A549 (cell line): Measurements from ENCODE around the gene LRCH1.

ENCODE experiments used
- CHD2 ChIP-seq: fragments of 150-350 bp; IDR thresholded peaks from 2 replicates; pipeline ENCODE4 v1.6.1; 2014; ENCODE audit warnings: low read length; ENCODE audit not compliant: partially characterized antibody
- JUNB ChIP-seq: fragments of >200 bp; sonication (Bioruptor Twin); formaldehyde crosslinking; IDR thresholded peaks from 2 replicates; pipeline ENCODE4 v1.6.1; 2016
- TF ChIP-seq, protein P1 (sequence below): fragments of >200 bp; sonication (Bioruptor Twin); formaldehyde crosslinking; IDR thresholded peaks from 3 replicates; pipeline ENCODE4 v1.5.1; 2016
- TF ChIP-seq, protein P2 (sequence below): IDR thresholded peaks from 2 replicates; pipeline ENCODE4 v1.6.1; 2012
- TF ChIP-seq, protein P3 (sequence below): fragments of 150-350 bp; IDR thresholded peaks from 2 replicates; pipeline ENCODE4 v1.6.1; 2014; ENCODE audit warnings: low read depth, mild to moderate bottlenecking, low read length

DNA sequence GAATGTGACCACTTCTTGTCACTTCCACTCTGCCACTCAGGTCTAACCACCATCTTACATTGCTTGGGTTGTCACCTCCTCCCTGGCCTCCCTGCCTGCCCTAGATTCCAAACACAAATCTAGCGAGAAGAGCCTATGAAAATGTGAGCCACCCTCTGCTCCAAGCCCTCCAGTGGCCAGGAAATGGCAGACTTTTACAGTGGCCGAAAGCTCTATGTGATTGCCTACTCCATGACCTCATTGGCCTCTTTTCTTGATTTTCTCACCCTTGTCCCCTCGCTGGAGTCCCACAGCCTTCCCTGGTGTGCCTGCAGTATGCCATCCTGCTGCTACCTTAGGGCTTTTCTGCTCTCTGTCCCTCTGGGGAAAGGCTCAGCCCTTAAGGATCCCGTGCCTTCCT lies 84.2 kb downstream of the LRCH1 start:
- TF ChIP-seq JUNB (no peak), CHD2 (no peak)
- TF ChIP-seq, protein P1, sequence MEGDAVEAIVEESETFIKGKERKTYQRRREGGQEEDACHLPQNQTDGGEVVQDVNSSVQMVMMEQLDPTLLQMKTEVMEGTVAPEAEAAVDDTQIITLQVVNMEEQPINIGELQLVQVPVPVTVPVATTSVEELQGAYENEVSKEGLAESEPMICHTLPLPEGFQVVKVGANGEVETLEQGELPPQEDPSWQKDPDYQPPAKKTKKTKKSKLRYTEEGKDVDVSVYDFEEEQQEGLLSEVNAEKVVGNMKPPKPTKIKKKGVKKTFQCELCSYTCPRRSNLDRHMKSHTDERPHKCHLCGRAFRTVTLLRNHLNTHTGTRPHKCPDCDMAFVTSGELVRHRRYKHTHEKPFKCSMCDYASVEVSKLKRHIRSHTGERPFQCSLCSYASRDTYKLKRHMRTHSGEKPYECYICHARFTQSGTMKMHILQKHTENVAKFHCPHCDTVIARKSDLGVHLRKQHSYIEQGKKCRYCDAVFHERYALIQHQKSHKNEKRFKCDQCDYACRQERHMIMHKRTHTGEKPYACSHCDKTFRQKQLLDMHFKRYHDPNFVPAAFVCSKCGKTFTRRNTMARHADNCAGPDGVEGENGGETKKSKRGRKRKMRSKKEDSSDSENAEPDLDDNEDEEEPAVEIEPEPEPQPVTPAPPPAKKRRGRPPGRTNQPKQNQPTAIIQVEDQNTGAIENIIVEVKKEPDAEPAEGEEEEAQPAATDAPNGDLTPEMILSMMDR = no peak
- TF ChIP-seq, protein P2, sequence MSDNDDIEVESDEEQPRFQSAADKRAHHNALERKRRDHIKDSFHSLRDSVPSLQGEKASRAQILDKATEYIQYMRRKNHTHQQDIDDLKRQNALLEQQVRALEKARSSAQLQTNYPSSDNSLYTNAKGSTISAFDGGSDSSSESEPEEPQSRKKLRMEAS = no peak
- TF ChIP-seq, protein P3, sequence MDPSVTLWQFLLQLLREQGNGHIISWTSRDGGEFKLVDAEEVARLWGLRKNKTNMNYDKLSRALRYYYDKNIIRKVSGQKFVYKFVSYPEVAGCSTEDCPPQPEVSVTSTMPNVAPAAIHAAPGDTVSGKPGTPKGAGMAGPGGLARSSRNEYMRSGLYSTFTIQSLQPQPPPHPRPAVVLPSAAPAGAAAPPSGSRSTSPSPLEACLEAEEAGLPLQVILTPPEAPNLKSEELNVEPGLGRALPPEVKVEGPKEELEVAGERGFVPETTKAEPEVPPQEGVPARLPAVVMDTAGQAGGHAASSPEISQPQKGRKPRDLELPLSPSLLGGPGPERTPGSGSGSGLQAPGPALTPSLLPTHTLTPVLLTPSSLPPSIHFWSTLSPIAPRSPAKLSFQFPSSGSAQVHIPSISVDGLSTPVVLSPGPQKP = no peak
